ENCODE measurements around the gene GPR17.

The GPR17 gene

GRCh38 chr2:127672341-127673224, 26.6 kb downstream of the GPR17 start:
- no peak for DNase-seq

DNA sequence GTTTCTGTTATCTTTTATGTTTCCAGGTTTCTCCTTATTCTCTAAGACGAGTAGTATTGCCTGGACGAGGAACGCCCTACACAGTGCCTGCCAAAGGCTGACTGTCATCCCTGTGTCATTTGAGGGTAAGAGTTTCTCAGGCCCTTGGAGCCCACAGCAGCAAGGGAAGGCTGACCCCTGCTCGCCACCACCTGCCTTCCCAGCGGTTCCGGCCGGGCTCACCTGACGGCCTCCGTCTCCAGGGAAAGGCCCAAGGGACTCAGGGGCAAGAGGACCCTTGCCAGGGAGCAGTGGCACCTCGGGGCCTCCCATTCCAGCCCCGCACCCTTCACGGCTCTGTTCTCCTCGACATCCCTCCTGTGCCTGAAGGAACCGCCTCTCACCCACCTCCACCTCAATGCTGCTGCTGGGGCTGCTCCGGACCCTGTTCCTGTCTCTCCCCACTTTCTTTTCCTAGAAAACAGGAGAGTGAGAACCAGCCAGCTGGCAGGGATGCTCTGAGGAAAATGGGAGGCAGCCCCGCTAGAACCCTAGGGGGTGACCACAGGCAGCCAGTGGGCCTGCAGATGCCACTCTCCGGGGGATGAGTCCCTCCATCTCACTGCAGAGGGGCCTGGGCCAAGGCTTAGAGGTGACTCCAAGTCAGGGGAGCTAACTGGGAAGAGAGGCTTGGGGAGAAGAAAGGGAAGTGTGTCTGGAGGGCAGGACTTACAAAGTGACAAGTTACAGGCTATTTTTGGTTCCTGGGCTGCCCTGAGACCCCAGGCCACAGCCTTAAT, 27.5 kb downstream of the GPR17 start:
- DNase-seq: no peak

DNA sequence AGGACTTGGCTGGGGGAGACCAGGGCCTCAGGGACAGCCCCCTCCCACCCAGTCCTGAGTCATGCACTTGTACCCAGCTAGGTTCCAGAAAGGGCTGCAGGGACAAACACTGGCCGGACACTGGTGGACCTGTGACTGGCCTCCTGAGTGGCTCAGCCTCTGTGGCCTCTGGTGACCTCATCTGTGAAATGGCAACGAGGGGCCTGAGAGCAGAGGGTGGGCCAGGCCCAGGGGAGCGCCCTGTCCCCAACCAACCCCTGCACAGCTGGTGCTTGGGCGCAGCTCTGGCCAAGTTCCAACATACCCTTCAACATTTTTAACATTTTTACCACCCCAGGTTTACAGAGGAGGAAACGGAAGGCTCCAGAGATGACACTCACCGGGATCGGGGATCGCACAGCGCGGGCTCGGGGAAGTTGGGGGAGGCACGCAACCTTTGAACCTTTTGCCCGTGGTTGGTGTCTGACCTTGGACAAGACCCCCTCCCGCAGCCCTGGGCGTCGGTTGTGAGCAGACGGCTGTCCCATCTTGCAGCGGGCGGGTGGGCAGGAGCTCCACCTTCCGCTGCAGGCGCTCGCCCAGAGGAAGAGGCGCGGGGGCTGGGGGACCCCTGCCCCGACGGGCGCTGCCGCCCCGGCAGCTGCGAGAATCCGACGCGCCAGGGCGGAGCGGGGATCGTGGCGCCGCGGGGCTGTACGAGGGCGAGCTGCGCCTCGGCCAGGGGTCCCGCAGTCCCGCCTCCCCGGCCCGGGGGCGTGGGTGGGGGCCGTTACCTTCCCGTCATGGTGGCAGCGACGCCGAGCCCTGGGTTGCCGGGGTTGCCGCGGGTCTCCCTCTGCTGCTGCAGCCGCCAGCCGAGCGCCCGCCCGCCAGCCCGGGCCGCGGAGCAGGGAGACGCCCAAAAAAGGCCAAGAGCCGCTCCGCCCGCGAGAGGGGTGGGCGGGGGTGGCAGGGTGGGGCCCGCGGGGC, 28.6 kb downstream of the GPR17 start:
- peak; percentile 18 to 20 for DNase-seq

DNA sequence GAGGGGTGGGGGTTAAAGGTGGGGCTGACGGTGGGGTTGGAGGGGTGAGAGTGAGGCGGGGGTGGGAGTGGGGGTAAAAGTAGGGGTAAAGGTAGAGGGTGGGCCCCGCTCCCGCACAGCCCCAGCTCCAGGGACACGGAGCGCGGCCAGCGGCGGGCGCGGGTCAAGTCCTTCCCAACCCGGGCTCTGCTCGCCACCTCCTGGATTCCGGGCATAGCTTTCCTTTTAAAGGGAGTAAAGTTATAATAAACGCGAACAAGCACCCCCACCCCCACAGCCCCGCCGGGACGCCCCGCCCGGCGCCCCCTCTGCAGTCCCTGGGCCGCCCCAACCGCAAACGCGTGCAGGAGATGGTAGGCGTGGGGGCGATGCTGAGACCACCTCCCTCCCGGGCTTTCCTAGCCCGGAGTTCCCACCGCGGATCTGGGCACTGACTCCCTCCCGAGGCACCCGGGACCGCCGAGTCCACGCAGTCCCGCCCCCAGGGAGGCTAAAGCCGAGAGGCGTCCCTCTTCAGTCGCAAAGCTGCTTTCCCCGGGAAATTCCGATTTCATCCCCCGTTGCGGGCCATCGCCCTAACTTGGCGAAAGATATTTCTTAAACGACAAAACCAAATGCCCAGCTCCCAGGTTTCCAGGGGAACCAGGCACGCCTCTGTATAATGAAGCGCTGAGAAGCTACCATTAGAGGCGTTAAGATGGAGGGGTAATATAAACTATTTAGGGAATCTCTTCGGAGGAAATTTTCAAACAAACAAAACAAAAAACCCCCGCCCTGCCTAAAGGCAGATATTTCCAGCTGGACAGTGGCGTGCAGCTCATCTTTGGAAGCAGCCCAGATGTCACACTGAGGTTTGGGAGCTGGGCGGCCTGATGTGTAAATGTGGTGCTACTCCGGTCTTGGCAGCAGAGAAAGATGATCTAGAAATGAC, 29.6 kb downstream of the GPR17 start, which contains the start of gene LIMS2:
Gene LIMS2 (minus strand): TSS at position 200 of the 931 bp plus-strand sequence. CDS start 506 bp downstream, outside the sequence.
- DNase-seq: no peak

DNA sequence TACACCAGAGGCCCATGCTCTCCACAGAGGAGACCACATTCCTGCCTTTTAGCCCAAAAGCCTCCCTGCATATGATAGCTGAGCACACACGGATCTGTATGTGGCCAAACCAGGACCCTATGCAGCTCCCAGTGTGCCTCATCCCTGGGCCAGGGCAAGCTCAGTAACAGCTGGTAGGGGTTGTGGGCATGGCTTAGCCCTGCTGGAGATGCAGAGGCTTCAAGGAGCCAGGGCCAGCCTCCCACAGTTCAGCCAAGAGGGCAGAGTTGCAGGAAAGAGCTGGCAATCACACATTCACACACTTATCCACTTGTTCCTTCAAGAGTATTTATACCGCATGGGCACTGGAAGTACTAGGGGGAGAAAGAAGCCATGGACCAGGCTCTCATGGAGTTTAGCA, 31.0 kb downstream of the GPR17 start:
- DNase-seq: no peak

DNA sequence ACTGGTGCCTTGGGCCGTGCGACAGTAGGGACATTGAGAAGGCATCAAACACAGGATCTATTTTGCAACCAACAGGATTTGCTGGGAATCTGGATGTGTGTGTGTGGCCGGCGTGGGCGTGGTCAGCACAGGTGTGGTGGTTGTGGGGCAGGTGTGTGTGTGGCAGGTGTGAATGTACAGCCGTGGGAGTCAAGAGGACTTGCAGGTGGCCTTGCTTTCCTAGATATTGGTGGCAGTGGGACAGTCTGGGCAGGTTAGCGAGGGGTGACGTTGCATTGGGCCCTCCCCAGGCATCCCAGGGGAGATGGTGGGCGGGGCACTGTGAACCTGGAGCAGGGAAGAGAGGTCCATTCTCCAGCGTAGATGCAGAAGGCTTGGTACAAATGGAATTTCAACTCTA, 32.6 kb downstream of the GPR17 start:
- no peak for DNase-seq

GRCh38 chr2:127678991-127679390, 33.0 kb downstream of the GPR17 start:
- no peak for DNase-seq

GRCh38 chr2:127679680-127680361, 33.9 kb downstream of the GPR17 start:
- DNase-seq: no peak

DNA sequence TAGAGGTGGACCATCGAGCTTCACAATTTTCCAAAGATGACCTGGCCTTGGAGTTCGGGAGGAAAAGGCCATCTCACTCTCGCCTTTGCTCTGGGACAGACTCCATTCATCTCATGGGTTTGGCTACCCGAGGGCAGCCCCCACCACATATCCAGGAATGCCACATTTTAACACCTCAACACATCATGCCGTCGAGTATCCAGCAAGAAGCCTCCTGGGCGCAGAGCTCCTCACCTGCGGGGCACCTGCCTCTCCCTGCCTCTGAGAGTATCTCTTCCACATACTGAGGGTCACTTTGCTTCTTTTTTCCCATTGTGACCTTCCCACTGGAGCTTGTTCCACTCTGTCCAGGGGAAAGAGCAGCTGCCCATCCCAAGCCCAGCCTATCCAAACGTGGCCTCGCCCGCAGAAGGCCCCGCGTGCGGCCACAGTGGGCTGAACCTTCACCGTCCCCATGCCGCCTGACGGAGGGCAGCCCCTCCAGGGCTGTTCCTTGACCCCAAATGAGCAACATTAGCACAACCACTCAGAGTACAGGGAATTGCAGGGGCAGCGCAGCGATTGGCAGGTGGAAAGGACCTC, 34.8 kb downstream of the GPR17 start:
- DNase-seq: no peak

- no peak for DNase-seq
These were observed 35.4 kb downstream of the GPR17 start for GRCh38 chr2:127681288-127681804.

GRCh38 chr2:127681976-127682857, 36.3 kb downstream of the GPR17 start:
- no peak for DNase-seq

DNA sequence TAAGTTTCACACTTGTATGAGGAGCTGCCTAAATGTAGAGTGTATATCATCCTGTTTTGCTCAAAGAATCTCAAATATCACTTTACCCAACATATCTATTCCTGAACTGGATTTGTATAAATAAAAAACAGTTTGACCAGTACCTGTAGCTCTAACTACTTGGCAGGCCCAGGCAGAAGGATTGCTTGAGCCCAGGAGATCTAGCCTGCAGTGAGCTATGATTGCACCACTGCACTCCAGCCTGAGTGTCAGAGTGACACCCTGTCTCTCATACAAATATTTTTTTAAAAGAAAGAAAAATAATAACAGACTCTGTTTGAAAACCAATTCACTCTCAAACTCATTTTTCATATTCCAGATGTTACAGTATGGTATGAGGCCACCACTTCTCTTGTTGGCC, 37.1 kb downstream of the GPR17 start:
- DNase-seq: no peak

DNA sequence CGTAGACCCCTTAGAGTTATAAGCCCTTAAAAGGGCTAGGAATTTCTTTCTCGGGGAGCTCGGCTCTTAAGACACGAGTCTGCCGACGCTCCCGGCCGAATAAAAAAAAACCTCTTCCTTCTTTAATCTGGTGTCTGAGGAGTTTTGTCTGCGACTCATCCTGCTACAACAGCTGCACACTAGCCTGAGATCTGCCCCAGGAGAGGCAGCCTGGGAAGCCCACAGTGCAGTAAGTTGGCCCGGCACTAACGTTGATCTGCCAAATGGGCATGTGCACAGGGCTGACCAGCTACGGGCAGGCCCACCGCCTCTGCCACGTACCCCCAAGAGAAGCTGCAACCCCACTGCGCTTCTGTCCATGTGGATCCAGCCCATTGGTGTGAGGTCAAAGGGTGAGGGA, 37.8 kb downstream of the GPR17 start:
- no peak for DNase-seq

GRCh38 chr2:127685410-127686080, 39.6 kb downstream of the GPR17 start:
- DNase-seq: no peak

DNA sequence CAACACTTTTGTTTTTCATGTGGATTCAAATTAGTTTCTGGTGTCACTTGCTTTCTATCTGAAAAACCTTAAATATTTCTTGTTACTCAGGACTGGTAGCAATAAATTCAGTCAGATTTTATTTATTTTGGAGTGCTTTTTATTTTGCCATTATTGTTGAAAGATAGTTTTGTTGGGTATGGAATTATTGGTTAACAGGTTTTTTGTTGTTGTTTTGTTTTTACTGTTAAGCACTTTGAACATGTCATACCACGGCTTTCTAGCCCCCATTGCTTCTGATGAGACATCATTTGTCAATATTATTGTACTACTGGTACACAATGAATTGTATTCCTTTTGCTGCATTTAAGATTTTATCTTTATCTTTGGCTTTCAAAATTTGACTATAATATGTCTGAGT, 42.5 kb downstream of the GPR17 start:
- DNase-seq: no peak

DNA sequence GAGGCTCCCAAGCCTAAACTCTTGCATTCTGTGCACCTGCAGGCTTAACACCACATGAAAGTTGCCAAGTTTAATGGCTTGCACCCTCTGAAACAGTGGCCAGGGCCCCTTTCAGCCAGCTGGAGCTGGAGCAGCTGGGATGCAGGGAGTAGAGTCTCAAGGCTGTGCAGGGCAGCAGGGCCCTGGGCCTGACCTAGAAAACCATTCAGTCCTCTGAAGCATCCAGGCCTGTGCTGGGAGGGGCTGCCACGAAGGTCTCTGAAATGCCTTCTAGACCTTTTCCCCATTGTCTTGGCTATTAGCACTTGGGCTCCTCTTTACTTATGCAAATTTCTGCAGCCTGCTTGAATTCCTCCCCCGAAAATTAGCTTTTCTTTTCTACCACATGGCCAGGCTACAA, 44.7 kb downstream of the GPR17 start:
- DNase-seq: no peak

- no peak for DNase-seq
These were observed 49.0 kb downstream of the GPR17 start for GRCh38 chr2:127694986-127695385.

All from activated CD4-positive, alpha-beta T cell treated with anti-CD3 and anti-CD28 coated beads, Interleukin-2, amount 50 U/mL, for 48 hours (primary cell).